K562 (cell line): ENCODE measurements around the gene AGPAT3. TPM values are rescaled to one million over a fixed set of nuclear protein-coding genes. Genes with fewer than 3 reads are reported as not detected.

ENCODE experiments used
- ATAC-seq: fragments of 200-7000 bp; cut with Tn5 transposase; 3 replicates; pipeline ENCODE4 v1.9.1; 2020; ENCODE audit warnings: moderate library complexity
- BruUV-seq: library from RNA; stranded (reverse); fragments of 400-500 nt; replicated peaks from 2 replicates; lab custom pipeline; 2021; lab: Mats Ljungman, UMichigan
- CTCF ChIA-PET: fragments of 300-600 bp; formaldehyde crosslinking; extraction: SDS; loops from one replicate; lab custom pipeline; 2021; ENCODE audit warnings: low intra/inter-chr PET ratio; lab: Yijun Ruan, JAX
- POLR2A ChIA-PET: fragments of 300-600, 350-650 bp; sonication (Branson Sonifier 250); formaldehyde crosslinking; extraction: SDS; loops from one replicate; lab custom pipeline; 2021; ENCODE audit warnings: antibody characterized with exemption, inconsistent platforms; lab: Yijun Ruan, JAX
- DNase-seq, 4 experiments: peaks; one replicate each; pipeline versions ENCODE4 v3.0.0 to v3.0.0-alpha.2; 2011 to 2018; ENCODE audit warnings: low spot score in 3 of 4, mixed read lengths in 3 of 4; ENCODE audit errors: extremely low read depth in 1 of 4
- FAIRE-seq: peaks from 2 replicates; lab custom pipeline; 2011; peaks lifted over from hg19 to GRCh38; lab: Jason Lieb, UNC
- H2AFZ ChIP-seq: 2 replicates; pipeline ENCODE4 v1.6.0; 2011; ENCODE audit warnings: low read depth, low read length, control low read depth, inconsistent platforms
- H3K27ac ChIP-seq: fragments of 200-600 bp; 3 replicates; pipeline ENCODE4 v1.8.0; 2011; ENCODE audit warnings: low read depth, mild to moderate bottlenecking, control low read depth, inconsistent platforms, low read length, moderate library complexity, mixed read lengths; ENCODE audit errors: extremely low read depth
- H3K27me3 ChIP-seq, 2 experiments: fragments of 300-600 bp in 1 of 2; 2 replicates in 1 of 2; 3 replicates in 1 of 2; pipeline versions ENCODE4 v1.6.0 to v1.8.0; 2011; ENCODE audit warnings: inconsistent platforms in 2 of 2, low read length in 2 of 2, mild to moderate bottlenecking in 1 of 2, mixed read lengths in 1 of 2, moderate library complexity in 1 of 2; ENCODE audit not compliant: control insufficient read depth in 2 of 2, insufficient read depth in 2 of 2
- H3K36me3 ChIP-seq: fragments of 300-600 bp; 3 replicates; pipeline ENCODE4 v1.8.0; 2011; ENCODE audit warnings: mild to moderate bottlenecking, low read length, inconsistent platforms; ENCODE audit not compliant: control insufficient read depth, insufficient read depth
- H3K4me1 ChIP-seq, 2 experiments: fragments of 200-600 bp in 1 of 2; replicated peaks in 1 of 2; 2 replicates in 1 of 2; 3 replicates in 1 of 2; pipeline versions ENCODE4 v1.5.1 to v1.8.0; 2011; ENCODE audit warnings: inconsistent platforms in 2 of 2, low read length in 2 of 2, mild to moderate bottlenecking in 1 of 2, mixed read lengths in 1 of 2, moderate library complexity in 1 of 2; ENCODE audit not compliant: control insufficient read depth in 2 of 2, insufficient read depth in 2 of 2
- H3K4me2 ChIP-seq: 2 replicates; pipeline ENCODE4 v1.6.1; 2011; ENCODE audit warnings: low read length, control low read depth, inconsistent platforms, mixed read lengths; ENCODE audit not compliant: insufficient read depth
- H3K4me3 ChIP-seq: fragments of 200-600 bp; sonication (generic), shearing (Covaris generic); 2 replicates; pipeline ENCODE4 v1.5.1; 2016; ENCODE audit warnings: control low read depth, inconsistent platforms
- H3K79me2 ChIP-seq: fragments of 200-600 bp; 3 replicates; pipeline ENCODE4 v1.8.0; 2011; ENCODE audit warnings: low read length, inconsistent platforms; ENCODE audit not compliant: control insufficient read depth, insufficient read depth
- H3K9ac ChIP-seq, 2 experiments: 2 replicates each; pipeline versions ENCODE4 v1.6.0 to v1.6.1; 2011; ENCODE audit warnings: low read depth in 2 of 2, low read length in 2 of 2, control low read depth in 1 of 2, inconsistent platforms in 1 of 2, mild to moderate bottlenecking in 1 of 2, mixed read lengths in 1 of 2; ENCODE audit not compliant: insufficient read depth in 1 of 2
- H3K9me1 ChIP-seq: one replicate; pipeline ENCODE4 v1.6.0; 2011; ENCODE audit warnings: inconsistent platforms, mild to moderate bottlenecking, low read length, moderate library complexity; ENCODE audit not compliant: control insufficient read depth, insufficient read depth
- H3K9me3 ChIP-seq: replicated peaks from 2 replicates; pipeline ENCODE4 v1.5.1; 2011; ENCODE audit warnings: low read depth, low read length, inconsistent platforms; ENCODE audit not compliant: control insufficient read depth, insufficient read depth
- H4K20me1 ChIP-seq: replicated peaks from 2 replicates; pipeline ENCODE4 v1.6.1; 2011; ENCODE audit warnings: low read length, inconsistent platforms, mixed read lengths; ENCODE audit not compliant: control insufficient read depth, insufficient read depth
- CBFB ChIP-seq: sonication (generic); formaldehyde crosslinking; IDR thresholded peaks from 2 replicates; pipeline ENCODE4 v1.4.0; 2020; ENCODE audit warnings: mild to moderate bottlenecking, missing genetic modification reagents
- DNMT1 ChIP-seq: fragments of 450-650 bp; IDR thresholded peaks from 2 replicates; pipeline ENCODE4 v1.6.1; 2016; ENCODE audit warnings: antibody characterized with exemption, mild to moderate bottlenecking
- JUND ChIP-seq, 2 experiments: IDR thresholded peaks; 2 replicates in 1 of 2; 3 replicates in 1 of 2; pipeline ENCODE4 v1.6.1; 2011; ENCODE audit warnings: borderline replicate concordance in 2 of 2, low read depth in 2 of 2, low read length in 2 of 2, improper control_type of control experiment in 1 of 2, missing biosample characterization in 1 of 2, missing genetic modification characterization in 1 of 2, missing genetic modification reagents in 1 of 2
- LEF1 ChIP-seq: fragments of 450-650 bp; IDR thresholded peaks from 2 replicates; pipeline ENCODE4 v1.6.1; 2016; ENCODE audit warnings: mild to moderate bottlenecking
- MYC ChIP-seq, 2 experiments: fragments of 250-450 bp in 1 of 2; sonication (Bioruptor Pico) in 1 of 2; IDR thresholded peaks; 2 replicates each; pipeline versions ENCODE4 v1.5.1 to v1.6.1; 2012 to 2021; ENCODE audit warnings: low read depth in 2 of 2, borderline replicate concordance in 1 of 2, improper control_type of control experiment in 1 of 2, low read length in 1 of 2, mild to moderate bottlenecking in 1 of 2, moderate library complexity in 1 of 2
- RBM39 ChIP-seq: fragments of 200-400 bp; formaldehyde crosslinking; optimal IDR thresholded peaks from 2 replicates; pipeline ENCODE3; 2018; ENCODE audit warnings: low read depth, low read length
- ZC3H4 ChIP-seq: sonication (generic); formaldehyde crosslinking; IDR thresholded peaks from 2 replicates; pipeline ENCODE4 v1.9.0; 2021; ENCODE audit warnings: missing genetic modification reagents, borderline replicate concordance
- ZC3H8 ChIP-seq: fragments of 450-650 bp; IDR thresholded peaks from 2 replicates; pipeline ENCODE4 v1.6.1; 2017
- ZNF133 ChIP-seq: fragments of 250-450 bp; sonication (Bioruptor Pico); IDR thresholded peaks from 2 replicates; pipeline ENCODE4 v1.4.0; 2020; ENCODE audit warnings: mild to moderate bottlenecking
- WGBS: fragments of 100-300 bp; shearing (Covaris generic); methylation state at CpG from one replicate; pipeline ENCODE4 v1.1.6; 2016; ENCODE audit warnings: low coverage, mixed read lengths; ENCODE audit not compliant: insufficient coverage; ENCODE audit errors: missing lambda C conversion rate; 5-methylcytosine and 5-hydroxymethylcytosine counted together
- in situ Hi-C: fragments of 300-500 bp; cut with MboI; formaldehyde crosslinking; loops from 4 replicates; pipeline ENCODE4 v1.15.0; 2018; ENCODE audit warnings: inconsistent platforms, mixed read lengths
- intact Hi-C: fragments of 100-400 bp; cut with micrococcal nuclease; formaldehyde crosslinking; loops from 2 replicates; pipeline ENCODE4 v1.14.2; 2022
- polyA plus RNA-seq, 8 experiments: library from polyadenylated mRNA; depleted of rRNA in 4 of 8; stranded (reverse) in 5 of 8; unstranded in 3 of 8; fragments of >200 nt; fragmentation: Nextera tagmentation in 2 of 8; fragmentation: Illumina TruSeq in 1 of 8; extraction: Ambion mirVana in 2 of 8; extraction: Trizol in 1 of 8; gene quantifications; 2 replicates each; pipeline versions ENCODE4 v1.2.1 to v1.2.3, GENCODE V29; 2011 to 2014; ENCODE audit warnings: inconsistent platforms in 1 of 8, missing spikeins in 1 of 8
- total RNA-seq, 7 experiments: library from RNA; depleted of rRNA in 6 of 7; stranded (reverse); fragments of >200 nt in 6 of 7; fragmentation: Illumina TruSeq in 2 of 7; extraction: Trizol in 2 of 7; gene quantifications; 2 replicates each; pipeline versions ENCODE4 v1.2.1 to v1.2.3, GENCODE V29; 2011 to 2021; ENCODE audit warnings: low replicate concordance in 1 of 7
- TF ChIP-seq, protein P1 (sequence below): fragments of 250-450 bp; sonication (Bioruptor Pico); IDR thresholded peaks from 2 replicates; pipeline ENCODE4 v1.8.0; 2022; ENCODE audit warnings: inconsistent platforms
- TF ChIP-seq, protein P2 (sequence below): fragments of 200-400 bp; formaldehyde crosslinking; IDR thresholded peaks from 2 replicates; pipeline ENCODE4 v1.6.1; 2017; ENCODE audit warnings: mild to moderate bottlenecking, low read depth, low read length, moderate library complexity
- TF ChIP-seq, protein P3 (sequence below): fragments of 450-650 bp; formaldehyde crosslinking; IDR thresholded peaks from 2 replicates; pipeline ENCODE4 v1.4.0; 2022; ENCODE audit warnings: missing genetic modification characterization

Gene AGPAT3
- total and polyA plus RNA-seq, 9 of the 15 experiments (the other 6 are each of a cell fraction or from before 2014, with no cell fraction given) = 1.5 to 88.4 (median 35.7) TPM

DNA sequence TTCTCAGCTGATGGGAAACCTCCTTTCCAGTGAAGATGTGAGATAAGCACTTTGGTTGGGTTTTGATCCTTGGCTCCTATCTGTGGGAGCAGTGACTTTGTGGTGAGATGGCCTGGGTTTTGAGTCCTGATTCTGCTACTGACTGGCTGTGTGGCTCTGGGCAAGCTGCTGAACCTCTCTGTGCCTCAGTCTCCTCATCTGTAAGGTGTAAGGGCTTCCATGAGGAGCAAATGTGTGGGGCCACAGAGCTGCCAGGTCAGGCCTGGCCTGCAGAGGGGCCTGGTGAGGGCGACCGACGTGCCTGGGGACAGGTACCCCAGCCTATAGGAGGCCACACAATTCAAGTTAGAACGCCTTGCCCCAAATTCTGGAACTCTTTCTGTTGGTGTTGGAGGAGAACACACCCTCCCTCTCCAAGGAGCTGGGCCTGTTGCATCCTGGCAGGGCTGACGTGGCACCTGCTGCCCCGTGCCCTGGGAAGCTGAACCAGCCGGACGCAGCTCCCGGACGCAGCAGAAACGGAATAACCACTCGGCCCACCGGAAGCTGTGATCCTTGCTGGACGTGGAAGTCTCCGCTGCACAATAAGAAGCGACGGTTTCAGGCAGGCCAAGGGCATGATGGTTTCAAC, 62.7 kb downstream of the AGPAT3 start:
- Histone ChIP-seq H3K4me3 (no peak overlapping the region), H3K4me1 (peaks cover 11 to 63% of the 10 kb centered on the region in 2 experiments), H3K9ac (peak overlapping the region in 1 of 2 experiments; percentile 0; a peak in 1 of 4 replicates), H4K20me1 (peaks cover 4% of the 10 kb centered on the region; the same call in 1 of the 2 replicates), H3K79me2 (peaks cover 59% of the 10 kb centered on the region), H3K36me3 (peaks cover 55% of the 10 kb centered on the region), H3K27me3 (no peaks in the 10 kb centered on the region), H3K27ac (no peak overlapping the region), H3K9me1 (peaks cover under 1% of the 10 kb centered on the region), H3K9me3 (0 out of 2 replicates have a peak, but pooled peaks cover 3% of the 10 kb centered on the region), H2AFZ (no peak overlapping the region), H3K4me2 (no peak overlapping the region)
- BruUV-seq = no TSS peak
- POLR2A ChIA-PET = interaction anchor here (1.0 to 1.7 kb wide), 3 partner anchors 10 to 44 kb away, joined by 3 to 5 read pairs (median 4); no protein-coding TSS in a partner anchor
- intact Hi-C loops = no loop called here
- CTCF ChIA-PET = no interaction called here
- in situ Hi-C loops = no loop called here
- 96% methylated on average over 17 of the region's 17 CpGs for WGBS
- DNase-seq = peak in 3 of 4 experiments; percentile 49 to 59 (median 57)
- ATAC-seq = no peak
- FAIRE-seq = no peak
- TF ChIP-seq, protein P1, sequence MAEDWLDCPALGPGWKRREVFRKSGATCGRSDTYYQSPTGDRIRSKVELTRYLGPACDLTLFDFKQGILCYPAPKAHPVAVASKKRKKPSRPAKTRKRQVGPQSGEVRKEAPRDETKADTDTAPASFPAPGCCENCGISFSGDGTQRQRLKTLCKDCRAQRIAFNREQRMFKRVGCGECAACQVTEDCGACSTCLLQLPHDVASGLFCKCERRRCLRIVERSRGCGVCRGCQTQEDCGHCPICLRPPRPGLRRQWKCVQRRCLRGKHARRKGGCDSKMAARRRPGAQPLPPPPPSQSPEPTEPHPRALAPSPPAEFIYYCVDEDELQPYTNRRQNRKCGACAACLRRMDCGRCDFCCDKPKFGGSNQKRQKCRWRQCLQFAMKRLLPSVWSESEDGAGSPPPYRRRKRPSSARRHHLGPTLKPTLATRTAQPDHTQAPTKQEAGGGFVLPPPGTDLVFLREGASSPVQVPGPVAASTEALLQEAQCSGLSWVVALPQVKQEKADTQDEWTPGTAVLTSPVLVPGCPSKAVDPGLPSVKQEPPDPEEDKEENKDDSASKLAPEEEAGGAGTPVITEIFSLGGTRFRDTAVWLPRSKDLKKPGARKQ (CRISPR knock-in tag) = no peak
- TF ChIP-seq LEF1 (no peak), JUND (IDR thresholded peaks at IDR 0.05; ENCODE audit: borderline replicate concordance, low read depth, low read length) (no peak), JUND (tag; IDR thresholded peaks at IDR 0.05; ENCODE audit: borderline replicate concordance, low read depth, low read length) (no peak), RBM39 (no peak), ZNF133 (CRISPR knock-in tag) (no peak), MYC (IDR thresholded peaks at IDR 0.05; ENCODE audit: low read depth, low read length) (no peak), MYC (CRISPR knock-in tag; IDR thresholded peaks at IDR 0.05; ENCODE audit: borderline replicate concordance, low read depth) (no peak), CBFB (no peak), DNMT1 (no peak), ZC3H4 (CRISPR knock-in tag) (no peak), ZC3H8 (no peak)
- TF ChIP-seq, protein P2, sequence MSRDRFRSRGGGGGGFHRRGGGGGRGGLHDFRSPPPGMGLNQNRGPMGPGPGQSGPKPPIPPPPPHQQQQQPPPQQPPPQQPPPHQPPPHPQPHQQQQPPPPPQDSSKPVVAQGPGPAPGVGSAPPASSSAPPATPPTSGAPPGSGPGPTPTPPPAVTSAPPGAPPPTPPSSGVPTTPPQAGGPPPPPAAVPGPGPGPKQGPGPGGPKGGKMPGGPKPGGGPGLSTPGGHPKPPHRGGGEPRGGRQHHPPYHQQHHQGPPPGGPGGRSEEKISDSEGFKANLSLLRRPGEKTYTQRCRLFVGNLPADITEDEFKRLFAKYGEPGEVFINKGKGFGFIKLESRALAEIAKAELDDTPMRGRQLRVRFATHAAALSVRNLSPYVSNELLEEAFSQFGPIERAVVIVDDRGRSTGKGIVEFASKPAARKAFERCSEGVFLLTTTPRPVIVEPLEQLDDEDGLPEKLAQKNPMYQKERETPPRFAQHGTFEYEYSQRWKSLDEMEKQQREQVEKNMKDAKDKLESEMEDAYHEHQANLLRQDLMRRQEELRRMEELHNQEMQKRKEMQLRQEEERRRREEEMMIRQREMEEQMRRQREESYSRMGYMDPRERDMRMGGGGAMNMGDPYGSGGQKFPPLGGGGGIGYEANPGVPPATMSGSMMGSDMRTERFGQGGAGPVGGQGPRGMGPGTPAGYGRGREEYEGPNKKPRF = no peak
- TF ChIP-seq, protein P3, sequence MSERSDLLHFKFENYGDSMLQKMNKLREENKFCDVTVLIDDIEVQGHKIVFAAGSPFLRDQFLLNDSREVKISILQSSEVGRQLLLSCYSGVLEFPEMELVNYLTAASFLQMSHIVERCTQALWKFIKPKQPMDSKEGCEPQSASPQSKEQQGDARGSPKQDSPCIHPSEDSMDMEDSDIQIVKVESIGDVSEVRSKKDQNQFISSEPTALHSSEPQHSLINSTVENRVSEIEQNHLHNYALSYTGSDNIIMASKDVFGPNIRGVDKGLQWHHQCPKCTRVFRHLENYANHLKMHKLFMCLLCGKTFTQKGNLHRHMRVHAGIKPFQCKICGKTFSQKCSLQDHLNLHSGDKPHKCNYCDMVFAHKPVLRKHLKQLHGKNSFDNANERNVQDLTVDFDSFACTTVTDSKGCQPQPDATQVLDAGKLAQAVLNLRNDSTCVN = no peak
